A549 (cell line): ENCODE results near the gene TNRC18. TPM values are rescaled to one million over a fixed set of nuclear protein-coding genes. Genes with fewer than 3 reads are reported as not detected.

Experiments
- ATAC-seq, 2 experiments: fragments of 200-7000 bp in 1 of 2; fragments of >200 bp in 1 of 2; cut with Nextera tagmentation in 1 of 2; cut with Tn5 transposase in 1 of 2; 3 replicates each; pipeline versions ENCODE4 v1.8.0 to v1.9.1; 2018 to 2020; ENCODE audit warnings: mild to moderate bottlenecking in 1 of 2, moderate library complexity in 1 of 2
- CTCF ChIA-PET: fragments of 300-600 bp; sonication (Branson Sonifier 250); formaldehyde crosslinking; extraction: SDS; loops from one replicate; lab custom pipeline; 2021; ENCODE audit warnings: antibody characterized with exemption, inconsistent platforms; lab: Yijun Ruan, JAX
- POLR2A ChIA-PET: fragments of 350-600 bp; formaldehyde crosslinking; extraction: SDS; loops from one replicate; lab custom pipeline; 2021; ENCODE audit warnings: antibody characterized with exemption, inconsistent platforms; lab: Yijun Ruan, JAX
- DNase-seq, 2 experiments: peaks; one replicate each; pipeline versions ENCODE4 v3.0.0 to v3.0.0-alpha.2; 2011 to 2016; ENCODE audit warnings: low read depth in 1 of 2, low spot score in 1 of 2
- FAIRE-seq: peaks from 2 replicates; lab custom pipeline; 2011; peaks lifted over from hg19 to GRCh38; lab: Jason Lieb, UNC
- H3K27ac ChIP-seq, 2 experiments: fragments of >200 bp; sonication (Bioruptor Twin); formaldehyde crosslinking; 3 replicates each; pipeline ENCODE4 v1.5.1; 2016 to 2017
- H3K4me1 ChIP-seq: fragments of >200 bp; sonication (Bioruptor Twin); formaldehyde crosslinking; 3 replicates; pipeline ENCODE4 v1.6.1; 2016
- H3K4me2 ChIP-seq: fragments of >200 bp; sonication (Bioruptor Twin); formaldehyde crosslinking; 3 replicates; pipeline ENCODE4 v1.6.1; 2016
- H3K4me3 ChIP-seq: fragments of >200 bp; sonication (Bioruptor Twin); formaldehyde crosslinking; 3 replicates; pipeline ENCODE4 v1.5.1; 2016
- H3K9me3 ChIP-seq: fragments of >200 bp; sonication (Bioruptor Twin); formaldehyde crosslinking; 3 replicates; pipeline ENCODE4 v1.6.1; 2016
- BCL3 ChIP-seq: fragments of >200 bp; sonication (Bioruptor Twin); formaldehyde crosslinking; IDR thresholded peaks from 3 replicates; pipeline ENCODE4 v1.6.1; 2016
- CBX2 ChIP-seq: fragments of 200-600 bp; sonication (generic); IDR thresholded peaks from 2 replicates; pipeline ENCODE4 v1.6.1; 2016; ENCODE audit warnings: low read depth, mild to moderate bottlenecking, borderline replicate concordance
- CBX8 ChIP-seq: fragments of 200-600 bp; sonication (generic); IDR thresholded peaks from 2 replicates; pipeline ENCODE4 v1.6.1; 2016
- CHD2 ChIP-seq: fragments of 150-350 bp; IDR thresholded peaks from 2 replicates; pipeline ENCODE4 v1.6.1; 2014; ENCODE audit warnings: low read length; ENCODE audit not compliant: partially characterized antibody
- CHD4 ChIP-seq: fragments of 200-600 bp; sonication (generic); IDR thresholded peaks from 2 replicates; pipeline ENCODE4 v1.6.1; 2016; ENCODE audit warnings: antibody characterized with exemption, mild to moderate bottlenecking, borderline replicate concordance
- E2F6 ChIP-seq: IDR thresholded peaks from 2 replicates; pipeline ENCODE4 v1.6.1; 2012; ENCODE audit warnings: low read depth, borderline replicate concordance
- EHMT2 ChIP-seq: fragments of 200-600 bp; sonication (generic); IDR thresholded peaks from 2 replicates; pipeline ENCODE4 v1.6.1; 2016; ENCODE audit warnings: antibody characterized with exemption, low read depth, mild to moderate bottlenecking, moderate library complexity
- FOXS1 ChIP-seq: fragments of 250-450 bp; sonication (Bioruptor Pico); IDR thresholded peaks from 2 replicates; pipeline ENCODE4 v1.5.0; 2020; ENCODE audit warnings: mild to moderate bottlenecking, moderate library complexity
- HDAC2 ChIP-seq: fragments of 200-600 bp; sonication (generic); IDR thresholded peaks from 2 replicates; pipeline ENCODE4 v1.6.1; 2016
- HES2 ChIP-seq: fragments of >200 bp; sonication (Bioruptor Twin); formaldehyde crosslinking; IDR thresholded peaks from 2 replicates; pipeline ENCODE4 v1.6.1; 2016
- HEYL ChIP-seq: fragments of 250-450 bp; sonication (Bioruptor Pico); IDR thresholded peaks from 2 replicates; pipeline ENCODE4 v1.8.0; 2021; ENCODE audit warnings: mild to moderate bottlenecking, moderate library complexity
- HMGXB4 ChIP-seq: fragments of 250-450 bp; sonication (Bioruptor Pico); IDR thresholded peaks from 2 replicates; pipeline ENCODE4 v1.5.0; 2021; ENCODE audit warnings: mild to moderate bottlenecking, moderate library complexity, borderline replicate concordance
- HOXA7 ChIP-seq: fragments of 250-450 bp; sonication (Bioruptor Pico); IDR thresholded peaks from 2 replicates; pipeline ENCODE4 v1.5.0; 2020; ENCODE audit warnings: mild to moderate bottlenecking, moderate library complexity
- HOXB13 ChIP-seq: fragments of 250-450 bp; sonication (Bioruptor Pico); IDR thresholded peaks from 2 replicates; pipeline ENCODE4 v1.5.0; 2020; ENCODE audit warnings: low read depth, mild to moderate bottlenecking, moderate library complexity
- HOXB5 ChIP-seq: fragments of 250-450 bp; sonication (Bioruptor Pico); IDR thresholded peaks from 2 replicates; pipeline ENCODE4 v1.5.0; 2020; ENCODE audit warnings: mild to moderate bottlenecking, moderate library complexity
- MAFK ChIP-seq: fragments of 450-650 bp; IDR thresholded peaks from 2 replicates; pipeline ENCODE4 v1.6.1; 2014; ENCODE audit not compliant: partially characterized antibody
- MAX ChIP-seq: IDR thresholded peaks from 2 replicates; pipeline ENCODE4 v1.6.1; 2012
- MAZ ChIP-seq: fragments of 150-350 bp; IDR thresholded peaks from 2 replicates; pipeline ENCODE4 v1.6.1; 2014; ENCODE audit warnings: antibody characterized with exemption, low read depth, low read length, borderline replicate concordance
- MYC ChIP-seq: IDR thresholded peaks from 2 replicates; pipeline ENCODE4 v1.6.1; 2012; ENCODE audit warnings: mild to moderate bottlenecking, inconsistent platforms, low read length, improper control_type of control experiment, borderline replicate concordance
- NR3C1 ChIP-seq: fragments of >200 bp; sonication (Bioruptor Twin); formaldehyde crosslinking; IDR thresholded peaks from 3 replicates; pipeline ENCODE4 v1.6.1; 2017
- PBX3 ChIP-seq: IDR thresholded peaks from 2 replicates; pipeline ENCODE4 v1.6.1; 2012
- PHF8 ChIP-seq: fragments of 200-600 bp; sonication (generic); IDR thresholded peaks from 2 replicates; pipeline ENCODE4 v1.6.1; 2016; ENCODE audit warnings: low read depth, mild to moderate bottlenecking, antibody characterized with exemption, moderate library complexity, borderline replicate concordance
- RAD21 ChIP-seq, 2 experiments: fragments of >200 bp in 1 of 2; sonication (Bioruptor Twin) in 1 of 2; formaldehyde crosslinking in 1 of 2; IDR thresholded peaks in 1 of 2; conservative IDR thresholded peaks in 1 of 2; 2 replicates in 1 of 2; 3 replicates in 1 of 2; pipeline ENCODE4 v1.6.1; 2012 to 2018; ENCODE audit warnings: inconsistent platforms in 1 of 2
- RCOR1 ChIP-seq: fragments of 150-350 bp; IDR thresholded peaks from 2 replicates; pipeline ENCODE4 v1.6.1; 2014; ENCODE audit warnings: antibody characterized with exemption, low read length, low read depth
- REST ChIP-seq: fragments of 200-600 bp; sonication (generic); IDR thresholded peaks from 2 replicates; pipeline ENCODE4 v1.6.1; 2016; ENCODE audit warnings: antibody characterized with exemption, mild to moderate bottlenecking, moderate library complexity
- RFX5 ChIP-seq: fragments of 450-650 bp; IDR thresholded peaks from 2 replicates; pipeline ENCODE4 v1.7.1; 2014; ENCODE audit warnings: antibody characterized with exemption, mild to moderate bottlenecking, moderate library complexity
- RNF2 ChIP-seq: fragments of 200-600 bp; sonication (generic); IDR thresholded peaks from 2 replicates; pipeline ENCODE4 v1.6.1; 2016; ENCODE audit warnings: low read depth, mild to moderate bottlenecking, antibody characterized with exemption, moderate library complexity, borderline replicate concordance
- SMC3 ChIP-seq: fragments of >200 bp; sonication (Bioruptor Twin); formaldehyde crosslinking; IDR thresholded peaks from 3 replicates; pipeline ENCODE4 v1.6.1; 2018; ENCODE audit warnings: inconsistent platforms
- TFCP2L1 ChIP-seq: fragments of 250-450 bp; sonication (Bioruptor Pico); IDR thresholded peaks from 2 replicates; pipeline ENCODE4 v1.5.0; 2021; ENCODE audit warnings: mild to moderate bottlenecking
- TP53 ChIP-seq: fragments of 250-450 bp; sonication (Bioruptor Pico); IDR thresholded peaks from 2 replicates; pipeline ENCODE4 v1.5.0; 2021; ENCODE audit warnings: mild to moderate bottlenecking, moderate library complexity
- ZNF302 ChIP-seq: fragments of 250-450 bp; sonication (Bioruptor Pico); IDR thresholded peaks from 2 replicates; pipeline ENCODE4 v1.9.0; 2021; ENCODE audit warnings: inconsistent platforms, mild to moderate bottlenecking, moderate library complexity
- WGBS: methylation state at CpG from one replicate; pipeline ENCODE4 v1.1.6; 2017; ENCODE audit errors: missing lambda C conversion rate; 5-methylcytosine and 5-hydroxymethylcytosine counted together
- polyA plus RNA-seq, 4 experiments: library from polyadenylated mRNA; depleted of rRNA in 3 of 4; stranded (reverse); fragments of >200 nt; fragmentation: RNase III in 1 of 4; extraction: RNeasy Plus Mini Kit Qiagen cat#74134 plus additional on column Dnase treatment in 1 of 4; gene quantifications; 2 replicates in 3 of 4; 3 replicates in 1 of 4; pipeline ENCODE4 v1.2.3, GENCODE V29; 2011 to 2017

The TNRC18 gene
- polyA plus RNA-seq, 2 of the 4 experiments (the other 2 are of a cell fraction) = 15.5 to 39.9 TPM

GRCh38 chr7:5396999-5397663 is 26.5 kb downstream of the TNRC18 start:
- POLR2A ChIA-PET = interaction anchor here (0.5 to 2.9 kb wide), 8 partner anchors 10 to 89 kb away, joined by 3 to 63 read pairs (median 6); partner anchors contain the start of gene TNRC18
- CTCF ChIA-PET = interaction anchor here (0.9 to 5.3 kb wide), 27 partner anchors 9 to 281 kb away, joined by 3 to 54 read pairs (median 4); partner anchors contain the start of gene TNRC18
- FAIRE-seq = no peak
- peak overlapping the region; percentile 77 for H3K4me2 ChIP-seq
- WGBS = 0% methylated on average over 12 of the region's 30 CpGs
- H3K4me1 ChIP-seq = peaks cover 21% of the 10 kb centered on the region
- peak; percentile 94 to 97 for ATAC-seq
- H3K4me3 ChIP-seq = peak overlapping the region; percentile 74
- peak overlapping the region; percentile 96 to 98 for H3K27ac ChIP-seq
- H3K9me3 ChIP-seq = no peaks in the 10 kb centered on the region
- peak; percentile 96 to 99 for DNase-seq
- TF ChIP-seq RFX5 = no peak
- peak; percentile 84; the same call in 2 of the 3 replicates for TF ChIP-seq BCL3
- peak; percentile 64; the same call in 1 of the 2 replicates for TF ChIP-seq TFCP2L1 (CRISPR knock-in tag)
- no peak for TF ChIP-seq PBX3
- peak; percentile 79 for TF ChIP-seq PHF8
- no peak for TF ChIP-seq CHD2
- no peak for TF ChIP-seq ZNF302 (CRISPR knock-in tag)
- TF ChIP-seq MAZ = 0 out of 2 replicates have a peak, but pooled peaks have one; percentile 28
- TF ChIP-seq HEYL = no peak
- TF ChIP-seq MAFK = no peak
- TF ChIP-seq HES2 = peak; percentile 67; the same call in 1 of the 2 replicates
- TF ChIP-seq SMC3 = no peak
- peak; percentile 48; the same call in 1 of the 2 replicates for TF ChIP-seq HOXB5 (CRISPR knock-in tag)
- TF ChIP-seq E2F6 = no peak
- TF ChIP-seq CHD4 = peak; percentile 99
- no peak for TF ChIP-seq RNF2
- TF ChIP-seq MAX = peak; percentile 70; the same call in 1 of the 2 replicates
- no peak for TF ChIP-seq HOXA7
- peak; percentile 99 for TF ChIP-seq HDAC2
- TF ChIP-seq CBX2 = no peak
- TF ChIP-seq HMGXB4 (CRISPR knock-in tag) = no peak
- no peak for TF ChIP-seq FOXS1 (CRISPR knock-in tag)
- TF ChIP-seq TP53 (CRISPR knock-in tag) = no peak
- TF ChIP-seq HOXB13 (CRISPR knock-in tag) = no peak
- peak; percentile 100 for TF ChIP-seq RCOR1
- TF ChIP-seq CBX8 = no peak
- no peak for TF ChIP-seq EHMT2
- TF ChIP-seq MYC = no peak; the same call in 1 of the 2 replicates
- TF ChIP-seq REST = no peak
- TF ChIP-seq NR3C1 = no peak
- no peak; a peak in 1 of 5 replicates for TF ChIP-seq RAD21 (conservative IDR thresholded peaks at IDR 0.05 in 1 of 2, IDR thresholded peaks at IDR 0.05 in 1 of 2)
